GM23338 (cell line): Measurements from ENCODE around the gene PHF13. TPM values are rescaled to one million over a fixed set of nuclear protein-coding genes. Genes with fewer than 3 reads are reported as not detected.

Source experiments
- ATAC-seq: fragments of 200-7000 bp; cut with Tn5 transposase; 3 replicates; pipeline ENCODE4 v1.9.1; 2020
- DNase-seq: peaks from one replicate; pipeline ENCODE4 v3.0.0-alpha.2; 2015; ENCODE audit warnings: low spot score
- H2AFZ ChIP-seq: fragments of 200-600 bp; sonication (generic); 2 replicates; pipeline ENCODE4 v1.8.0; 2016; ENCODE audit warnings: antibody characterized with exemption, mild to moderate bottlenecking, moderate library complexity
- H3F3A ChIP-seq: fragments of 200-600 bp; sonication (generic); replicated peaks from 2 replicates; pipeline ENCODE4 v1.8.0; 2017; ENCODE audit warnings: antibody characterized with exemption, mixed run types, low read depth
- H3K27ac ChIP-seq: fragments of 200-600 bp; sonication (generic); 2 replicates; pipeline ENCODE4 v1.6.1; 2016; ENCODE audit warnings: low read depth
- H3K27me3 ChIP-seq: fragments of 200-600 bp; sonication (generic); 2 replicates; pipeline ENCODE4 v1.8.0; 2016; ENCODE audit warnings: mild to moderate bottlenecking, mixed run types, moderate library complexity; ENCODE audit not compliant: insufficient read depth
- H3K36me3 ChIP-seq: fragments of 200-600 bp; sonication (generic); 2 replicates; pipeline ENCODE4 v1.8.0; 2016; ENCODE audit warnings: mild to moderate bottlenecking; ENCODE audit not compliant: insufficient read depth
- H3K4me1 ChIP-seq: fragments of 200-600 bp; sonication (generic); 2 replicates; pipeline ENCODE4 v1.8.0; 2016; ENCODE audit warnings: mild to moderate bottlenecking, moderate library complexity; ENCODE audit not compliant: insufficient read depth
- H3K4me2 ChIP-seq: fragments of 200-600 bp; sonication (generic); 2 replicates; pipeline ENCODE4 v1.7.1; 2017; ENCODE audit warnings: mixed run types
- H3K4me3 ChIP-seq: fragments of 200-600 bp; sonication (generic); 2 replicates; pipeline ENCODE4 v1.6.1; 2016; ENCODE audit warnings: mixed run types
- H3K79me2 ChIP-seq: fragments of 200-600 bp; sonication (generic); replicated peaks from 2 replicates; pipeline ENCODE4 v1.8.0; 2017; ENCODE audit warnings: mild to moderate bottlenecking; ENCODE audit not compliant: insufficient read depth
- H3K9me2 ChIP-seq: fragments of 200-600 bp; sonication (generic); 2 replicates; pipeline ENCODE4 v1.8.0; 2017; ENCODE audit not compliant: insufficient read depth
- H4K20me1 ChIP-seq: fragments of 200-600 bp; sonication (generic); replicated peaks from 2 replicates; pipeline ENCODE4 v1.8.0; 2017; ENCODE audit warnings: mild to moderate bottlenecking; ENCODE audit not compliant: insufficient read depth
- H3K27ac Mint-ChIP-seq: 2 replicates; pipeline ENCODE4 v1.8.0; 2020; ENCODE audit warnings: inconsistent platforms, mild to moderate bottlenecking, moderate library complexity, mixed read lengths
- H3K27me3 Mint-ChIP-seq: 3 replicates; pipeline ENCODE4 v1.8.0; 2022; ENCODE audit warnings: low read depth, mild to moderate bottlenecking, moderate library complexity, mixed read lengths, inconsistent platforms; ENCODE audit not compliant: insufficient read depth, poor library complexity
- H3K36me3 Mint-ChIP-seq: 3 replicates; pipeline ENCODE4 v1.8.0; 2021; ENCODE audit warnings: low read depth, mild to moderate bottlenecking, inconsistent platforms, moderate library complexity, mixed read lengths
- H3K4me1 Mint-ChIP-seq: 3 replicates; pipeline ENCODE4 v1.8.0; 2020; ENCODE audit warnings: mild to moderate bottlenecking, inconsistent platforms, mixed read lengths
- H3K4me3 Mint-ChIP-seq: 3 replicates; pipeline ENCODE4 v1.8.0; 2021; ENCODE audit warnings: moderate library complexity, mild to moderate bottlenecking, inconsistent platforms, mixed read lengths
- H3K9me3 Mint-ChIP-seq: 3 replicates; pipeline ENCODE4 v1.8.0; 2020; ENCODE audit warnings: moderate library complexity, mild to moderate bottlenecking, inconsistent platforms, mixed read lengths
- CREB1 ChIP-seq: fragments of 250-450 bp; sonication (Bioruptor Pico); IDR thresholded peaks from 2 replicates; pipeline ENCODE4 v1.5.0; 2020; ENCODE audit warnings: low read depth, mild to moderate bottlenecking, moderate library complexity
- ETS1 ChIP-seq: IDR thresholded peaks from 2 replicates; pipeline ENCODE4 v1.6.1; 2016; ENCODE audit warnings: antibody characterized with exemption
- EZH2phosphoT487 ChIP-seq: fragments of 200-600 bp; sonication (generic); IDR thresholded peaks from one replicate; pipeline ENCODE4 v1.8.1; 2018; ENCODE audit warnings: antibody characterized with exemption; ENCODE audit not compliant: unreplicated experiment
- JUNB ChIP-seq: IDR thresholded peaks from one replicate; pipeline ENCODE4 v1.6.1; 2016; ENCODE audit warnings: antibody characterized with exemption; ENCODE audit not compliant: unreplicated experiment
- POLR2AphosphoS5 ChIP-seq: IDR thresholded peaks from 2 replicates; pipeline ENCODE4 v1.6.1; 2016; ENCODE audit warnings: antibody characterized with exemption, low read depth
- ZNF114 ChIP-seq: fragments of 250-450 bp; sonication (Bioruptor Pico); IDR thresholded peaks from 2 replicates; pipeline ENCODE4 v1.5.0; 2020; ENCODE audit warnings: mild to moderate bottlenecking, moderate library complexity
- polyA plus RNA-seq: library from polyadenylated mRNA; unstranded; fragments of >200 nt; fragmentation: Nextera tagmentation; extraction: Ambion mirVana; gene quantifications from 2 replicates; pipeline ENCODE4 v1.2.1, GENCODE V29; 2016
- total RNA-seq: library from RNA; depleted of rRNA; stranded (reverse); fragments of >200 nt; shearing (Covaris generic); gene quantifications from 2 replicates; pipeline ENCODE4 v1.2.3, GENCODE V29; 2014
- TF ChIP-seq, protein P1 (sequence below): IDR thresholded peaks from one replicate; pipeline ENCODE4 v1.6.1; 2018; ENCODE audit warnings: antibody characterized with exemption; ENCODE audit not compliant: unreplicated experiment
- TF ChIP-seq, protein P2 (sequence below), 2 experiments: fragments of 200-600 bp in 1 of 2; sonication (generic) in 1 of 2; conservative IDR thresholded peaks; 2 replicates each; pipeline versions ENCODE4 v1.5.1 to v1.6.1; 2016 to 2017; ENCODE audit warnings: antibody characterized with exemption in 2 of 2, low read depth in 2 of 2, mild to moderate bottlenecking in 2 of 2, moderate library complexity in 1 of 2

The PHF13 gene
- total and polyA plus RNA-seq, 2 experiments from 2014 or later, result 12.1 to 33.2 TPM

- TF ChIP-seq, protein P1, sequence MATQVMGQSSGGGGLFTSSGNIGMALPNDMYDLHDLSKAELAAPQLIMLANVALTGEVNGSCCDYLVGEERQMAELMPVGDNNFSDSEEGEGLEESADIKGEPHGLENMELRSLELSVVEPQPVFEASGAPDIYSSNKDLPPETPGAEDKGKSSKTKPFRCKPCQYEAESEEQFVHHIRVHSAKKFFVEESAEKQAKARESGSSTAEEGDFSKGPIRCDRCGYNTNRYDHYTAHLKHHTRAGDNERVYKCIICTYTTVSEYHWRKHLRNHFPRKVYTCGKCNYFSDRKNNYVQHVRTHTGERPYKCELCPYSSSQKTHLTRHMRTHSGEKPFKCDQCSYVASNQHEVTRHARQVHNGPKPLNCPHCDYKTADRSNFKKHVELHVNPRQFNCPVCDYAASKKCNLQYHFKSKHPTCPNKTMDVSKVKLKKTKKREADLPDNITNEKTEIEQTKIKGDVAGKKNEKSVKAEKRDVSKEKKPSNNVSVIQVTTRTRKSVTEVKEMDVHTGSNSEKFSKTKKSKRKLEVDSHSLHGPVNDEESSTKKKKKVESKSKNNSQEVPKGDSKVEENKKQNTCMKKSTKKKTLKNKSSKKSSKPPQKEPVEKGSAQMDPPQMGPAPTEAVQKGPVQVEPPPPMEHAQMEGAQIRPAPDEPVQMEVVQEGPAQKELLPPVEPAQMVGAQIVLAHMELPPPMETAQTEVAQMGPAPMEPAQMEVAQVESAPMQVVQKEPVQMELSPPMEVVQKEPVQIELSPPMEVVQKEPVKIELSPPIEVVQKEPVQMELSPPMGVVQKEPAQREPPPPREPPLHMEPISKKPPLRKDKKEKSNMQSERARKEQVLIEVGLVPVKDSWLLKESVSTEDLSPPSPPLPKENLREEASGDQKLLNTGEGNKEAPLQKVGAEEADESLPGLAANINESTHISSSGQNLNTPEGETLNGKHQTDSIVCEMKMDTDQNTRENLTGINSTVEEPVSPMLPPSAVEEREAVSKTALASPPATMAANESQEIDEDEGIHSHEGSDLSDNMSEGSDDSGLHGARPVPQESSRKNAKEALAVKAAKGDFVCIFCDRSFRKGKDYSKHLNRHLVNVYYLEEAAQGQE, result no peak
- TF ChIP-seq, protein P2, sequence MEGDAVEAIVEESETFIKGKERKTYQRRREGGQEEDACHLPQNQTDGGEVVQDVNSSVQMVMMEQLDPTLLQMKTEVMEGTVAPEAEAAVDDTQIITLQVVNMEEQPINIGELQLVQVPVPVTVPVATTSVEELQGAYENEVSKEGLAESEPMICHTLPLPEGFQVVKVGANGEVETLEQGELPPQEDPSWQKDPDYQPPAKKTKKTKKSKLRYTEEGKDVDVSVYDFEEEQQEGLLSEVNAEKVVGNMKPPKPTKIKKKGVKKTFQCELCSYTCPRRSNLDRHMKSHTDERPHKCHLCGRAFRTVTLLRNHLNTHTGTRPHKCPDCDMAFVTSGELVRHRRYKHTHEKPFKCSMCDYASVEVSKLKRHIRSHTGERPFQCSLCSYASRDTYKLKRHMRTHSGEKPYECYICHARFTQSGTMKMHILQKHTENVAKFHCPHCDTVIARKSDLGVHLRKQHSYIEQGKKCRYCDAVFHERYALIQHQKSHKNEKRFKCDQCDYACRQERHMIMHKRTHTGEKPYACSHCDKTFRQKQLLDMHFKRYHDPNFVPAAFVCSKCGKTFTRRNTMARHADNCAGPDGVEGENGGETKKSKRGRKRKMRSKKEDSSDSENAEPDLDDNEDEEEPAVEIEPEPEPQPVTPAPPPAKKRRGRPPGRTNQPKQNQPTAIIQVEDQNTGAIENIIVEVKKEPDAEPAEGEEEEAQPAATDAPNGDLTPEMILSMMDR (conservative IDR thresholded peaks at IDR 0.05; ENCODE audit: low read depth in 2 of 2), result peak; percentile 25 to 42; a peak in 3 of 4 replicates
- TF ChIP-seq POLR2AphosphoS5 (peak; percentile 61), EZH2phosphoT487 (no peak), ETS1 (0 out of 2 replicates have a peak, but pooled peaks have one; percentile 33), ZNF114 (CRISPR knock-in tag) (no peak), CREB1 (CRISPR knock-in tag) (peak; percentile 90), JUNB (no peak)
These were observed 11.4 kb downstream of the PHF13 start, which contains the start of gene THAP3 (continued) for GRCh38 chr1:6624710-6625583.

DNA sequence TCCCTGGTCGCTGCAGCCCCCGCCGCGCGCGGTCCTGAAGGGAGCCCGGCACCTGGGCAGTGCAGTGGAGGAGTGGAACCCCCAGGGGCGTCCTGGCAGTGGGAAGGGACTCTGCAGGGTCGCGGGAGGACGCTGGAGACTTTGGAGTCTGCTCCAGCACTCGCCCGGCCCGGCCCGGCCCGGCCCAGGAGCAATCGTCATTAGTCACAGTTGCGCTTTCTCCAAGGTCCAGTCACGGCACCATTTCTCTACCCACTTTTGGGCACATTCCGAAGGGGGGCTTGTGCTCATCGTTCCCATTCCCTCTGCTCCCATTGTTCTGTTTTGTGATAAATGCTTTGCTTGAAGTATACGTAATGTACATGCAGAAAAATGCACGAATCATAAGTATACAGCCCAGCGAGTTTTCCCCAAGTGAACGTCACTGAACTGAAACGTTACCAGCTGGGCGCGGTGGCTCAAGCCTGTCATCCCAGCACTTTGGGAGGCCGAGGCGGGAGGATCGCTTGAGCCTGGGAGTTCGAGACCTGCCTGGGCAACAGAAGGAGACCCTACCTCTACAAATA, 12.1 kb downstream of the PHF13 start:
- Mint-ChIP-seq H3K4me1 (peaks cover 20% of the 10 kb centered on the region), H3K9me3 (no peaks in the 10 kb centered on the region), H3K4me3 (peak overlapping the region; percentile 89), H3K27ac (peak overlapping the region; percentile 68; the same call in 1 of the 2 replicates), H3K27me3 (peaks cover 9% of the 10 kb centered on the region), H3K36me3 (peaks cover 45% of the 10 kb centered on the region)
- H3K79me2 ChIP-seq, result peaks cover 50% of the 10 kb centered on the region
- no peak overlapping the region for H3K27ac ChIP-seq
- H2AFZ ChIP-seq, result 0 out of 2 replicates have a peak overlapping the region, but pooled peaks have one; percentile 9
- no peaks in the 10 kb centered on the region for H3K27me3 ChIP-seq
- H3K4me3 ChIP-seq, result peak overlapping the region; percentile 77
- peak overlapping the region; percentile 90 for H3K4me2 ChIP-seq
- ATAC-seq (no peak), DNase-seq (no peak)
- peaks cover 7% of the 10 kb centered on the region for H3K36me3 ChIP-seq
- H3F3A ChIP-seq, result peaks cover 34% of the 10 kb centered on the region
- H3K9me2 ChIP-seq, result no peaks in the 10 kb centered on the region
- peaks cover 10% of the 10 kb centered on the region for H3K4me1 ChIP-seq
- H4K20me1 ChIP-seq, result peaks cover 34% of the 10 kb centered on the region
- TF ChIP-seq, protein P2 (conservative IDR thresholded peaks at IDR 0.05; ENCODE audit: low read depth in 2 of 2), result no peak
